HG02981 (cell line): ENCODE results near the gene TCERG1L.
"Not testable (repeated sequence)": the region's sequence is repeated elsewhere in the genome, so short reads cannot be mapped to it uniquely, and the experiment has no call there.

Experiments
- ATAC-seq: cut with Tn5 transposase; IDR thresholded peaks from one replicate; pipeline ENCODE4 v1.9.1; 2021; ENCODE audit warnings: mild to moderate bottlenecking, moderate library complexity; ENCODE audit not compliant: unreplicated experiment

The TCERG1L gene, protein sequence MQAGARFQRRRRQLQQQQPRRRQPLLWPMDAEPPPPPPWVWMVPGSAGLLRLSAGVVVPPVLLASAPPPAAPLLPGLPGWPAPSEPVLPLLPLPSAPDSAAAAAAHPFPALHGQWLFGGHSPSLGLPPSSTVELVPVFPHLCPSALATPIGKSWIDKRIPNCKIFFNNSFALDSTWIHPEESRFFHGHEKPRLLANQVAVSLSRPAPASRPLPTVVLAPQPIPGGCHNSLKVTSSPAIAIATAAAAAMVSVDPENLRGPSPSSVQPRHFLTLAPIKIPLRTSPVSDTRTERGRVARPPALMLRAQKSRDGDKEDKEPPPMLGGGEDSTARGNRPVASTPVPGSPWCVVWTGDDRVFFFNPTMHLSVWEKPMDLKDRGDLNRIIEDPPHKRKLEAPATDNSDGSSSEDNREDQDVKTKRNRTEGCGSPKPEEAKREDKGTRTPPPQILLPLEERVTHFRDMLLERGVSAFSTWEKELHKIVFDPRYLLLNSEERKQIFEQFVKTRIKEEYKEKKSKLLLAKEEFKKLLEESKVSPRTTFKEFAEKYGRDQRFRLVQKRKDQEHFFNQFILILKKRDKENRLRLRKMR

DNA sequence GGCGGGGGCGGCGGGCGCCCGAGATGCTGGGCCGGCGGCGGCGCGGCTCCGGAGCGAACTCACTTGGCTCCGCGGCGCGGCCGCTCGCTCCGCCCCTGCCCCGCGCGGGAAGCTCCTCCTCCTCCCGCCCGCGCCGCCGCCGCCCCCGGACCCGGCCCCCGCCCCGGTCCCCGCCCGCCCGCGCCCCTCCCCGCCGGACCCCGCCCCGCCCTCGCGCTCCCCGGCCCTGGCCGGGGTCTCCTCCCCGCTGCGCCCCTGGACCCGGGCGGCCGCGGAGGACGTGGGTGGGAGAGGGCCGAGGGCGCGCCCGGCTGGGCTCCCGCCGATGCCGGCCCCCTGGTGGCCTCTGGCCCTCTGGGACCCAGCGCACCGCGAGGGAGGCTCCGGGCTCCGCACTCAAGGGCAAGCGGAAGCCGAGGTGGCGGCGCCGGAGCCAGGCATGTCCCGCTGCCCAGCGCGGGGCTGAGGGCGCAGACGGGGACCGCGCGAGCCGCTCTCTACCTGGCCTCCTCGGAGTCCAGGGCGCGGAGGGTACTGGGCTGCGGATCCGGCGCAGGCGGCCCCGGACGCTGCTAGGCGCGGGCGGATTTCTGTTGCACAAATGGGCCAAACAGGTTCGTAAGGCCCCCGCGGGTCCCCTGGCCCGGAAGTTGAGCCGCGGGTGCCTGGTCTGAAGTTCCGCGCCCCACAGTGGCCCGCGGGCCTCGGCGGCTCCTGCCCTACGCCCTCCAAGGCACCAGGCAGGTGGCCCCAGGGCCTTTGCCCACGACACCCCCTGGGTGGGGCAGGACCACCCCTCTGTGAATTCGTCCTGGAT, at the start of gene TCERG1L:
Gene TCERG1L, minus strand, starts transcription at position 61 of the 817 bp plus-strand sequence. CDS start 86 bp downstream, outside the sequence.
- ATAC-seq = no peak

DNA sequence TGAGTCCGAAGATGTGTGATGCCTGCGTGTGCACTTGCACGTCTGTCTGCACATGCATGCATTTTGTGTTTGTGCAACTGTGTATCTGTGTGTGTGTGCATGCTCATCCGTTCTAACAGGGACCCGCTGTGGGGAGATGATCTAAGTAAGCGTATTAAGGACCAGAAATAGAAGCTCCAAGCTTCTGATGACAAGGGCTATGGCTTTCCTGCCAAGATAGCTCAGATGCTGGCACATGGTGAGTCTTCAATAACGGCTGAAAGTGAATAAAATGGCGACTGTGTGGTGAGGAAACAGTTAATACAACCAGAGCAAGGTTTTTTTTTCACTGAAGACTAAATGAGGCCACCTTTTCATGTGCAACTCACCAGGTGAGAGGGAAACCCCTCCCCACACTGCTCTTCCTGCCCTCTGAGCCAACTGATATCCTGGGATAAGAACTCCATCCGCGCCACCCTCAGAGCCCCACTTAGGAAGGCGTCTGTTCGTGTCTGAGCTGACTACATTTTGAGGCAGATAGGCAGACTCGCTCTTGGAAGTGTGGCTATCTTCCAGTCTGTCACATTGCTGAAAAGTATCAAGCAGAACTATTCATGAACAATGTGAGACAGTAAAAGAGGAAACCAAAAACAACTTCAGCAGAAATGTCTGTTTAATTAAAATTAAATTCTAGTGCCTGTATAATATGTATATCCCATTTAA, 47.4 kb upstream of the TCERG1L start:
- no peak for ATAC-seq

DNA sequence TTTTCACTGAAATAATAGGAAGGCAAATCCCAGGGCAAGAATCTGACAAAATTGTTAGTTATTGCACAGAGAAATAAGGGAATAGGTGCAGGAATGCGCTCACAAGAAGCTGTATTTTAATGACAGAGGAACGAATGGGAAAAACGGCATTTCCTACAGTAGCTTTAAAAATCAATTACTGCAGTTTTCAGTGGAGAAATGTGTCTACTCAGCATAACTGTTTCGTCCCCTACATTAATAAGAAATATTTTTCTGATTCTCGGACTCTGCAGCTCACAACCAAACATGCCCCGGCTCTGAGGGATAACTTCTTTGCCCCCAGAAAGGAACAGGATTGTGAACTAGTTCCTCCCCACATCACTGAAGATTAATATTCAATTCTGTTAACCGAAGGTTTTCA, 44.9 kb upstream of the TCERG1L start:
- ATAC-seq = no peak

DNA sequence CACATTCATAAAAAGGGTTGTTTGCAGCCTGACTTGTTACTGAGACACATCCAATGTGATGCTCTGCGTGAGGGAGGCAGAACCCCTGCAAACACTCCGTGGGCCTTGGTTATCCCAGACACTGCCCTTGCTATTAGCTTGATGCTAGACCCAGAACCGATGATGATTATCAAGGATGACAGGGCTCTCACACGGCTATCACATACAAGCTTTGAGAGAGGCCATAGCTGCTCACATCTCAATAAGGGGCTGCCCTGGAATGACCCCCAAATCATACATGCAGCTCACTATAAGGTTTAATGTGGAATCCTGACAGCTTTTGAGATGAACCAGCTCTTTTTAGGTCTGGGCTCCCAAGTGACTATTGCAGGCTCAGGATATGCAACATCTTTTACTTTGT, 44.4 kb upstream of the TCERG1L start:
- ATAC-seq = no peak

DNA sequence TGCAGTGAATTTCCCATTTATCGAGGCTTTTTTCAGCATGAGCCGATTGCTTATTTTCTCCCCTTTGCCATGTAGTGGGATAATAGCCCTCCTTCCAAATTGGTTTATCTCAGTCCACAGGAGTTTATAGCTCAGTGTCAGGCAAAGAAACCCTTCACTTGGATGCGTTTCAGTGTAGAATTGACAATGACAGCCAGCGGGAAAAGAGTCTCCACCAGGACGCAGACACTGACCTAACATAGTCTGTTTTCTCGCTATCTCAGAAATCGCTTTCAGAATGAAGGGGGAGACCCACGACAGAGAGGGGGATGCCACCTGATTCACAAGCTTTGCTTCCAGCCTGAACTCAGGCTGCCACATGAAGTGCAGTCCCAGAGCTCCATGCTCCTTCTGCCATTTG, 43.5 kb upstream of the TCERG1L start:
- ATAC-seq = no peak

DNA sequence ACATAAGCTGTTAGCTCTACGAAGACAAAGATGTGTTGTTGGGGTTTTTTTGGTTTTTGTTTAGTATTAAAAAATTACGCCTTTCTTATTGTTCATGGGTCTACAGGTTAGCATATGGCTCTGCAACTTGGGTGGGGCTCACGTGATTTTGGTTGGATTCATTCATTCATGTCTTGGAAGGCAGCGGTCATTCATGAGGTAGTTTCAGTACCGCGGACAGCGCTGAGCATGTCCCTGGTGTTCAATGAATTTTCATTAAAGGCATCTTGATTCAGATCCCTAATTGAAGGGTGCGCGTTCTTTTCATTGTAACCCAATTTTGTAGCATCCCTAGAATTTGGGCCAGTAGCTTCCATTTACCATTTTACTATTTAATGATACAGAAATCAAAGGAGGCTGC, 42.9 kb upstream of the TCERG1L start:
- ATAC-seq = no peak

DNA sequence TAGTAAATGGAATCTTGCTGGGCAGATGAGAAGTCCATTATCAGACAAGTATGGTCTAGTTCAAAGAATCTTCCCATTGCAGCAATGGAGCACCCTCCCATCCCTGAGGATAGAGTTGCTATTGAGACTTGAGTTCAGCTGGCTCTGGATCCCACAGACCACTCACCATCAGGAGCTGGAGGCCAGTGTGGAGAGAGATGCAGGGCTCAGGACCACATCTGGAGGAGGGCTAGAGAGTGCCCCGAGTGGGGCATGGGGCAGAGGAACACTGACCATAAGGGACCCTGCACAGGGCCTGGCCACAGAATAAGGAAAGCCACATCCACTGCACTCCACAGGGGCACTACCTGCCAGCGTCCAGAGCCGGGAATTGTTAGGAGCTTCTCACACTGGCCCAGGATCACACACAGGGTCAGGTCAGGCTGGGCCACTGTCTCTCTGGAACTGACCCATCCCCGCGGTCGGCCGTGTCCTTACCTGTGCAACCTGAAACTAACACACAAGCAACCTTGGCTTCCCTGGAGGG, 41.3 kb upstream of the TCERG1L start:
- ATAC-seq = no peak

DNA sequence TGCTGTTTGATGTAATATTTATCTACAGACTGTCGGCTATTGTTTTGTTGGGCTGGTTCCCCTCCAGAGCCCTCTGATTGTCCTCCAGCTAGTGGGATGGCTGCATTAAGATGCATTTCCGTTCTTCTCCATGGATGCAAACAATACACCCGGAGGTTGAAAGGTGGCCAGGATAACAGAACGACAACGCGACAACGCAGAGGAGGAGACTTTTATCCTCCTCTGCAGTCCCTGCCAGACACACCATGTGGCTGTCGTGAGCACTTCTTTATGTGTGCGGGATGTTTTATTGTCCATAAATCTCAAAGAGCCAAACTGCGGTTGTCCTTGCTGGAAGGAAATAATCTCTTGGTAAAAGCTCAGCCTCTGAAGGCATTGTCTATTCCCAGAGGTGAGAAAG, 39.1 kb upstream of the TCERG1L start:
- no peak for ATAC-seq

DNA sequence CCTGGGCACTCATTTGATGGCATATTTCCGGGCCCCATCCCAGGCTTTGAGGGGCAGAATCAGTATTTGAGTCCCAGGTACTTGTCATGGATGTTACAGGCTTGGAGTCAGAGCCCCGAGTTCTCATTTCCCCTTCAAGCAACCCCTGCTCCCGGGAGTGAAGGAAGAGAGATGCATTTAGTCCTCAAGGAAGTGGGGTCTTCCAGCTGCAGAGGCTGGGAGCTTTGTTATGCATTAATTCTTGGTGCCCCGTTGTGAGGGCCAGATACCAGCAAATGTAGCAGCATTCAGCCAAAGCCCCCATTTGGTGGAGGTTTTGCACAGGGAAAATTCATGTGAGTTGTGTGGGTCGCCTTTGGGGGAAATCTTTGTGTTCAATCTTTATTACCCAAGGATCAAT, 38.7 kb upstream of the TCERG1L start:
- no peak for ATAC-seq

DNA sequence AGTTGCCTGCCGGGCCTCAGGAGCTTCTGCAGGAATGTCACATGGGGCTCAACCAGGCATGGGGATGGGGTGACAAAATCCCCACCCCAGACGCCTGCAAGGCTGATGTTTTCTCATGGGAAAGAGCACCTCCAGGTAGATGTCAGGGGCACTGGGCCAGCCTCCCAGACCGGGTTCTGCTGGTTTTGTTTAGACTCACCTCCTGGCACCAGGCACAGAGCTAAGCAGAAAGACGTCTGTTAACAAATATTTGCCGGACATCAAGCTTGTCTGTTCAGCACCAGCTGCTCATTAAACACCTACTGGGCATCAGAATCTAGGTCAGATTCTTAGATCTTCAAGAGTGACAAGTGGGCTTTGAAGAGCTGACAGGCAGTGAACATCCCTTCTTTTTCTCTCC, 34.9 kb upstream of the TCERG1L start:
- no peak for ATAC-seq

DNA sequence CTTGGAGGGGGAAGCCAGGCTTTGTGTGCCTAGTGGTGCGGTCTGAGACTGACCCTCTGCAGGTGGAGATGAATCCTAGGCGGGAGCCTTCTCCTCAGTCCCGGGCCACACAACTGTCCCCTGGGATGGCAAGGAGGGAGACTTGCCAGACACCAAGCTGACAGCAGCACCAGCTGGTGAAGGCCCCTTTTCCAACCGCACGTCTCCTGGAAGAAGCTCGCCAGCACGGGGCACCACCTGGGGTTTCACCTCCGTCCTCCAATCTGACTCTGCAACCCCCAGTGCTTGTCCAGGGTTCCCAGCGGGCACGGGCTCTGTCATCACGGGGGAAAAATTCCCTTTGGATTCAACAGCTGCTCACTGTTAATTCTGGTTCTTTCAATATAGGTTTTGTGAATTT, 34.2 kb upstream of the TCERG1L start:
- ATAC-seq = no peak

DNA sequence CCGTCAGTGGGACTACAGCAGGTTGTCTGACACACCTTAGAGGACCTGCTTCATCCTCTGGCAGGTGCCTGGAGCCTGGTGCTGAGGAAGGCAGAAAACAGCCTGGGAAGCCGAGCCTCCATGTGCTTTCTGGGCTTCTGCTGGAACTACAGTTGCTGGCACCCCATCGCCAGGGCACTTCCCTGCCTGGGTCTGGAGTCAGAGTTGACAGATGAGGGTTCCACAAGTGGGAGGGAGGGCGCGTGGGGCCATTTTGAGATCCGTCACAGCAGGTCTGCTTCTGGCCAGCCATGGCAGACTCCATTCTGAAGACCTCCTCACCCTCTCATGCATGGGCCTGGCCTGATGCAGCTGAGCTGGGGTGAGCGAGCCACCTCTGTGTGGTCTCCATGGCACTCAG, 33.2 kb upstream of the TCERG1L start:
- no peak for ATAC-seq

DNA sequence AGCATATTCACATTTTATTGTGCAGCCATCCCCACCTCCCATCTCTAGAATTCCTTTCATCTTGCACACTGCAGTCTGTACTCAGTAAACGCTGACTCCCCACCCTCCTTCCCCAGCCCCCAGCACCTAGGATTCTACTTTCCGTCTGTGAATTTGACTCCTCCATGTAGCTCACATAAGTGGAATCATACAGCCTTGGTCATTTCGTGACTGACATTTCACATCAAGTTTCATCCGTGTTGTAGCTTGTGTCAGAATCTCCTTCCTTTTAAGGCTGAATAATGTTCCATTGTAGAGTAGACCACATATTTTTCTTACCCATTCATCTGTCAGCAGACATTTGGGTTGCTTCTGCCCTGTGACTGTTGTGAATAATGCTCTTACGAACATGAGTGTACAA, 26.2 kb upstream of the TCERG1L start:
- ATAC-seq = no peak

DNA sequence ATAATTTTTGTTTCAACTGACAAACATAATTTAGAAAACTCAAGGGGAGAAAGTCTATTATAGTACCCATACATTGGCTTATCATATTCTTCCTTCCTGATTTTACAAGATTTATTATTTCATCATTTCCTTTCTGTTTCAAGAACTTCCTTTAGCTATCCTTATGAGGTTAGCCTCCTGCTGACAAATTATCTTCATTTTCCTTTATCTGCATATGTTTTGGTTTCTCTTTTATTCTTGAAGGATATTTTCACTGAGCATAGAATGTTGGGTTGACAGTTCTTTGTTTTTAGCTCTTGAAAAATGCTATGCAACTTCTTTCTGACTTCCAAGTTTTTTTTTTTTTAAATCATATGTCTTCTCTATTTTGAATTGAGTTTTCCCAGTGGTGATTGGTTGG, 21.3 kb upstream of the TCERG1L start:
- ATAC-seq = no peak

DNA sequence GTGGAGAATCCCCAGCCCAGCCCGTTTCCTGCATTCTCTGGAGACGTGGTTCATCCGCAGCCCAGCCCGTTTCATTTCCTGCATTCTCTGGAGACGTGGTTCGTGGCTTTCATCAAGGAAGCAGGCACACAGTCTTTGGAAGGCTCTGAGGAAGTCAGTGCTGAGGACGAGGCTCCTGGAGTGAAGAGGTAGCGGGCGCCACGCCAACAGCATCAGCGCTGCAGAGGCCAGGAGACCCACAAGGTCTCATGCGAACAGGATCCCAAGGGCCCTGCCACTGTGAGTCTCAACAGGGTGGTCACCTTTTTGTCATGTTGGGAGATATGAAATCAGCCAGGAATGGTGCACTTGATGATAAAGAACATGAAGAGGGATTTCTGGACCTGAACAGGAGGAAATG, 12.4 kb upstream of the TCERG1L start:
- ATAC-seq = no peak

DNA sequence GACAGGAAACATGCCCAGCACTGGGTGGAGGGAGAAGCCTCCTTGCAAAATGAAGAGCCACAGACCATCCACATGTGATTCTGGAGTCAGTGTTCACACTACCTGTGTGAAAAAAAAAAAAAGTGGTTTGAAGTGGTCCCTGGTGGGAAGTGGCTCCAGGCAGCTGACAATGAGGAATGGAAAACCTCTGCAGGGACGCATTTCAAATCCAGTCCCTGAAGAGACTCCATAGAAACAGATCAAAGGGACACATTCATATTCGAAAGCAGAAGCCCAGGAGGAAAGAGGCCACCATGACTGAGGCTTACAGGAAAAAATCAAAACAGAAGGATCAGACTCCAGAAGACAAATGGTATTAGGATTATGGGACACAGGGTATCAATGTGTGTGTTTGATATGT, 11.5 kb upstream of the TCERG1L start:
- no peak for ATAC-seq

DNA sequence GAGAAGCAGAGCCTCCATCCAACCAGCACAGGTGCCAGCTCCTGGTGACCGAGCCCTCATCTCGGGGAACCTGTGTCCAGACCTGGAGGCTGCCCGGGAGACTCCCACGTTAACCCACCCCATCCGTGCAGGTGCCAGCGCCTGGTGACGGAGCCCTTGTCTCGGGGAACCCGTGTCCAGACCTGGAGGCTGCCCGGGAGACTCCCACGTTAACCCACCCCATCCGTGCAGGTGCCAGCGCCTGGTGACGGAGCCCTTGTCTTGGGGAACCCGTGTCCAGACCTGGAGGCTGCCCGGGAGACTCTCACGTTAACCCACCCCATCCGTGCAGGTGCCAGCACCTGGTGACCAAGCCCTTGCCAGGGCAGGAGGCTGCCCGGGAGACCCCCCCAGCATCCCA, 11.1 kb upstream of the TCERG1L start:
- ATAC-seq = not testable (repeated sequence)

DNA sequence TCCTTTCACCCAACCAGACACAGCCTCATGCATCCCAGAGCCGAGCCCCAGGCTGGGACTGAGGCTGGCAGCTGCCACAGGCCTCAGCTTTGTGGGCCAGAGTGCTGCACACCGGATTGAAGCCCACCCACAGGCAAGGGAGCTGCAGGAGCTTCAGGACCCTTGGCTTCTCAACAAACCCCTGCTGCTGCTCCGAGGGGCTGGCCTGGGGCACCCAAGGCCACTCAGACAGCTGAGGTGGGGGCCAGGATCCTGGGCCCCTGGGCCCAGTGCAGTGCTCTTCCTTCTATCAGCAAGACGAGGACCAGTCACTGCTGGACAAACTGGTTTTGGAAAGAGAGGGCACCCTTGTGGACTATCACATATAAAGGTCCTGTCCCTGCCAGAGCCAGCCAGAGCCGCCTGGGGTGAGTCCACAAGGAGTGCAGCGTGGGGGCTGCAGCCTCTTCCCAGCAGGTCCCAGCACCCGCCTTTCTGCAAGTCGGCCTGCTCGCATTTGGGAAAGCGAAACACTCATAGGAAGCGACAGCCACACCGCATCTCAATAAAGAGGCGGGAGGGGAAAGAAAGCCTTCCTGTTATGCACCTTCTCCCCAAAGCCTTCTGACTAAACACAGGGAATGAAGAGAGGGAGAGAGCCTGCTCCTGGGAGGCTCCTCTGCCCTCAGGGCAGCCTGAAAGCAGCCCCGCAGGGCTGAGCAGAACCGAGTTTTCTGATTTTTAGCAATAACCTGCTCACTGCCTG, 9.5 kb upstream of the TCERG1L start:
- ATAC-seq = no peak

DNA sequence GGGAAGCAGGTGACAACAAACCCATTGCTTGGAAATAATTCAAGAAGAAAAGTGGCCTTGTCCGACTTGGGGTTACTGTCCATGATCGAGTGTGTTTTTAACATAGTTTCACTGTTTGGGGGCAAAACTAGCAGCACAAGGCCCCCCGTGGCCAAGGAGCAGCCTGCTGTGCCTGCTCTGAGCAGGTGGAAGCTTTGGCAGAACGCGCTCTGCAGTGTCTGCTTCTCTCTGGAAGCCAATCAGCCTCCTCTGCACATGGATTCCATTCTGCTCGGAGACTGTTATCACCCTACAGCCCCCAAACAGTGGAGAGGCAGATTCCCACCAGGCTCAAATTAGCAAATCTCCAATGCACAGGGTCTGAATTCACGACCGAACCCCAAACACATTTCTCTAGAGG, 7.3 kb upstream of the TCERG1L start:
- no peak for ATAC-seq

DNA sequence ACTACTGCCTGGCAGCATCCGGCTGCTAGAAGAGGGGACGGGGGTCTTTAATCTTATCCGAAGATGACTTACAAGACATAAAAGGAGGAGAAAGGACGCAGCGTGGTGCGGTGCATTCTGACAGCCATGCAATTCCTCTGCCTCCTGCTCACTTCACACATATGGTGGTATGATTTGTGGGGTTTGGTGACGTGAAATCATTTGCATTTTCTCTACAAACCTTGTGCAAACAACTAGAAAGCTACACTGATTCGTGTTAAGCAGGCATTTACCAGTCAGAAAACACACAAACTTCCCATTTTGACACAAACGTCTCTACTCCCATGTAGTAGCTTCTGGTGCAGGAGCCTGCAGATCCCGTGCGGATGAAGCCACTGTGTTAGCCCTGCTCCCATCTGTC, 6.8 kb upstream of the TCERG1L start:
- no peak for ATAC-seq
